Measurements from ENCODE around the gene AXIN1. TPM values are rescaled to one million over a fixed set of nuclear protein-coding genes. Genes with fewer than 3 reads are reported as not detected.

The AXIN1 gene
- total RNA-seq, 2 donors from 2014 or later: 14.8 TPM

- intact Hi-C loops (cut with DNase I): loop anchor here (5.0 kb wide), 1 partner anchor 86 kb away; no protein-coding TSS in a partner anchor
- H3K4me3 ChIP-seq: no peak overlapping the region
- no peaks in the 10 kb centered on the region for H3K36me3 ChIP-seq (replicated peaks in 1 of 2; ENCODE audit: insufficient read depth in 1 of 2, low read depth in 2 of 2)
- TF ChIP-seq POLR2A (IDR thresholded peaks at IDR 0.05) (no peak), CTCF (IDR thresholded peaks at IDR 0.05) (no peak)
- H3K27ac ChIP-seq: peak overlapping the region in 3 of 4 donors; percentile 49 to 82 (median 64)
- no peaks in the 10 kb centered on the region for H3K9me3 ChIP-seq
- ATAC-seq (no peak), DNase-seq (no peak)
- WGBS, 2 donors: 30 to 50% methylated on average over 3 of the region's 3 CpGs
- H3K4me1 ChIP-seq: peaks cover 26% of the 10 kb centered on the region
- no peaks in the 10 kb centered on the region for H3K27me3 ChIP-seq
Measured at GRCh38 chr16:396199-396598, 43.7 kb upstream of the AXIN1 start.

- TF ChIP-seq CTCF (IDR thresholded peaks at IDR 0.05) (no peak), POLR2A (IDR thresholded peaks at IDR 0.05) (no peak)
- 92 to 98% methylated on average over 7 of the region's 7 CpGs for WGBS, 2 donors
- Histone ChIP-seq H3K4me3 (no peak overlapping the region), H3K27ac (no peak overlapping the region), H3K4me1 (peaks cover 16% of the 10 kb centered on the region), H3K27me3 (no peaks in the 10 kb centered on the region), H3K9me3 (no peaks in the 10 kb centered on the region), H3K36me3 (replicated peaks in 1 of 2; ENCODE audit: insufficient read depth in 1 of 2, low read depth in 2 of 2) (no peaks in the 10 kb centered on the region)
- DNase-seq: no peak
- intact Hi-C loops (cut with DNase I): no loop called here
- ATAC-seq: no peak
Measured at GRCh38 chr16:392450-393030, 40.0 kb upstream of the AXIN1 start.

- H3K4me1 ChIP-seq: peaks cover 16% of the 10 kb centered on the region
- DNase-seq: peak; percentile 54 to 68 (median 61)
- H3K27me3 ChIP-seq: no peaks in the 10 kb centered on the region
- H3K36me3 ChIP-seq (replicated peaks in 1 of 2; ENCODE audit: insufficient read depth in 1 of 2, low read depth in 2 of 2): no peaks in the 10 kb centered on the region
- H3K4me3 ChIP-seq: no peak overlapping the region
- 69 to 70% methylated on average over 6 to 7 of the region's 7 CpGs for WGBS, 2 donors
- no peak overlapping the region for H3K27ac ChIP-seq
- no peaks in the 10 kb centered on the region for H3K9me3 ChIP-seq
- ATAC-seq: peak; percentile 70
- TF ChIP-seq POLR2A (IDR thresholded peaks at IDR 0.05): no peak
- TF ChIP-seq CTCF (IDR thresholded peaks at IDR 0.05): peak; percentile 21 to 66 (median 57)
- intact Hi-C loops (cut with DNase I): no loop called here
Measured at GRCh38 chr16:391885-392335, 39.4 kb upstream of the AXIN1 start.

- Histone ChIP-seq H3K27ac (no peak overlapping the region), H3K27me3 (no peaks in the 10 kb centered on the region), H3K4me1 (peaks cover 11% of the 10 kb centered on the region), H3K9me3 (no peaks in the 10 kb centered on the region), H3K4me3 (no peak overlapping the region), H3K36me3 (replicated peaks in 1 of 2; ENCODE audit: insufficient read depth in 1 of 2, low read depth in 2 of 2) (no peaks in the 10 kb centered on the region)
- WGBS, 2 donors: 72 to 87% methylated on average over 7 to 10 of the region's 10 CpGs
- ATAC-seq: no peak
- TF ChIP-seq POLR2A (IDR thresholded peaks at IDR 0.05): no peak
- no peak for TF ChIP-seq CTCF (IDR thresholded peaks at IDR 0.05)
- DNase-seq: no peak
- intact Hi-C loops (cut with DNase I): no loop called here
Measured at GRCh38 chr16:389352-389751, 36.8 kb upstream of the AXIN1 start.
